GM12891 (cell line): ENCODE results near the gene TRPM8.

ENCODE experiments used
- DNase-seq: peaks from one replicate; pipeline ENCODE4 v3.0.0; 2011; ENCODE audit warnings: low spot score; ENCODE audit not compliant: insufficient read length
- FAIRE-seq: peaks from 2 replicates; lab custom pipeline; 2011; peaks lifted over from hg19 to GRCh38; lab: Jason Lieb, UNC
- PAX5 ChIP-seq: IDR thresholded peaks from 2 replicates; pipeline ENCODE4 v1.6.1; 2011; ENCODE audit warnings: low read length, moderate library complexity, mild to moderate bottlenecking; ENCODE audit not compliant: insufficient read depth, severe bottlenecking
- POLR2A ChIP-seq: IDR thresholded peaks from 2 replicates; pipeline ENCODE4 v1.6.1; 2011; ENCODE audit warnings: low read depth, low read length, control low read depth
- POLR2AphosphoS5 ChIP-seq: IDR thresholded peaks from 2 replicates; pipeline ENCODE4 v1.6.1; 2011; ENCODE audit warnings: low read depth, low read length, control low read depth
- POU2F2 ChIP-seq: IDR thresholded peaks from 2 replicates; pipeline ENCODE4 v1.6.1; 2011; ENCODE audit warnings: low read depth, mild to moderate bottlenecking, control low read depth, low read length, moderate library complexity
- SPI1 ChIP-seq: IDR thresholded peaks from 2 replicates; pipeline ENCODE4 v1.6.1; 2011; ENCODE audit warnings: low read depth, low read length, control low read depth
- TAF1 ChIP-seq: IDR thresholded peaks from 2 replicates; pipeline ENCODE4 v1.6.1; 2011; ENCODE audit warnings: low read depth, low read length, control low read depth

Gene TRPM8

GRCh38 chr2:233934524-233934923 is 17.4 kb downstream of the TRPM8 start:
- FAIRE-seq = no peak
- DNase-seq = no peak
- TF ChIP-seq TAF1 (no peak), PAX5 (no peak), POU2F2 (no peak), POLR2A (no peak), SPI1 (no peak), POLR2AphosphoS5 (no peak)

GRCh38 chr2:233935426-233935825 is 18.3 kb downstream of the TRPM8 start:
- FAIRE-seq = no peak
- no peak for DNase-seq
- TF ChIP-seq TAF1 (no peak), POLR2A (no peak), SPI1 (no peak), POU2F2 (no peak), POLR2AphosphoS5 (no peak), PAX5 (no peak)

- FAIRE-seq (no peak), DNase-seq (no peak)
- TF ChIP-seq POLR2A = no peak
- TF ChIP-seq SPI1 = no peak
- no peak for TF ChIP-seq TAF1
- no peak for TF ChIP-seq PAX5
- TF ChIP-seq POU2F2 = no peak
- no peak for TF ChIP-seq POLR2AphosphoS5
These were observed 18.9 kb downstream of the TRPM8 start for GRCh38 chr2:233936089-233936488.

- DNase-seq (no peak), FAIRE-seq (no peak)
These were observed 21.6 kb downstream of the TRPM8 start for GRCh38 chr2:233938676-233939370.

GRCh38 chr2:233940376-233941276 is 23.5 kb downstream of the TRPM8 start:
- TF ChIP-seq POLR2A = no peak
- no peak for TF ChIP-seq POU2F2
- TF ChIP-seq PAX5 = no peak
- TF ChIP-seq SPI1 = no peak
- no peak for TF ChIP-seq POLR2AphosphoS5
- TF ChIP-seq TAF1 = no peak
- no peak for DNase-seq
- FAIRE-seq = no peak

More at GRCh38 chr2:233938676-233939370, 21.6 kb downstream of the TRPM8 start:
- TF ChIP-seq POLR2AphosphoS5 (no peak), POU2F2 (no peak)

- FAIRE-seq (no peak), DNase-seq (no peak)
- TF ChIP-seq POLR2AphosphoS5 (no peak), PAX5 (no peak), POU2F2 (no peak), TAF1 (no peak), POLR2A (no peak), SPI1 (no peak)
These were observed 25.6 kb downstream of the TRPM8 start for GRCh38 chr2:233942731-233943130.

- FAIRE-seq (no peak), DNase-seq (no peak)
- TF ChIP-seq TAF1 (no peak), POU2F2 (no peak), POLR2A (no peak), SPI1 (no peak), PAX5 (no peak), POLR2AphosphoS5 (no peak)
These were observed 27.1 kb downstream of the TRPM8 start for GRCh38 chr2:233944269-233944668.

- no peak for DNase-seq
- FAIRE-seq = no peak
- TF ChIP-seq POLR2AphosphoS5 = no peak
- no peak for TF ChIP-seq PAX5
These were observed 27.5 kb downstream of the TRPM8 start for GRCh38 chr2:233944722-233945121.

GRCh38 chr2:233945146-233945545 is 28.0 kb downstream of the TRPM8 start:
- TF ChIP-seq POLR2AphosphoS5 (no peak), TAF1 (no peak), PAX5 (no peak), SPI1 (no peak), POLR2A (no peak), POU2F2 (no peak)
- DNase-seq (no peak), FAIRE-seq (no peak)
